GM18507 (cell line): Measurements from ENCODE around the gene CDK8.

Experiments used
- DNase-seq: peaks from one replicate; pipeline ENCODE4 v3.0.0; 2011; ENCODE audit warnings: low read depth; ENCODE audit not compliant: insufficient read length; ENCODE audit errors: extremely low spot score
- FAIRE-seq: peaks from 2 replicates; lab custom pipeline; 2011; peaks lifted over from hg19 to GRCh38; lab: Jason Lieb, UNC

The CDK8 gene

GRCh38 chr13:26253787-26254582 lies at the start of gene CDK8:
CDK8 (plus strand) TSS chr13:26254129; CDS start chr13:26254642, 513 bp downstream.
- FAIRE-seq (peak; percentile 94), DNase-seq (peak; percentile 52)

- no peak for FAIRE-seq
- DNase-seq, result no peak
Observed at GRCh38 chr13:26208287-26208686, 45.6 kb upstream of the CDK8 start.

GRCh38 chr13:26213345-26213744 lies 40.6 kb upstream of the CDK8 start:
- FAIRE-seq, result no peak
- no peak for DNase-seq

- no peak for FAIRE-seq
- DNase-seq, result no peak
Observed at GRCh38 chr13:26213982-26214381, 39.9 kb upstream of the CDK8 start.

GRCh38 chr13:26216042-26216441 lies 37.9 kb upstream of the CDK8 start:
- DNase-seq (no peak), FAIRE-seq (no peak)

GRCh38 chr13:26219726-26220125 lies 34.2 kb upstream of the CDK8 start:
- FAIRE-seq, result no peak
- DNase-seq, result no peak

- no peak for FAIRE-seq
- DNase-seq, result no peak
Observed at GRCh38 chr13:26220575-26220974, 33.4 kb upstream of the CDK8 start.

- no peak for FAIRE-seq
- DNase-seq, result no peak
Observed at GRCh38 chr13:26221399-26221720, 32.6 kb upstream of the CDK8 start.

- FAIRE-seq (peak; percentile 97), DNase-seq (peak; percentile 86)
Observed at GRCh38 chr13:26221721-26222519, 32.0 kb upstream of the CDK8 start, which contains the start of gene RNF6. RNF6 (minus strand) TSS chr13:26222314; CDS start chr13:26219649, 2,665 bp downstream.

GRCh38 chr13:26222520-26223046 lies 31.3 kb upstream of the CDK8 start:
- FAIRE-seq, result no peak
- no peak for DNase-seq

GRCh38 chr13:26225896-26226617 lies 27.9 kb upstream of the CDK8 start:
- FAIRE-seq (no peak), DNase-seq (no peak)

- no peak for FAIRE-seq
- no peak for DNase-seq
Observed at GRCh38 chr13:26227166-26227971, 26.6 kb upstream of the CDK8 start.

- FAIRE-seq (no peak), DNase-seq (no peak)
Observed at GRCh38 chr13:26228096-26228495, 25.8 kb upstream of the CDK8 start.

- DNase-seq (no peak), FAIRE-seq (no peak)
Observed at GRCh38 chr13:26229080-26229615, 24.8 kb upstream of the CDK8 start.

GRCh38 chr13:26230703-26231102 lies 23.2 kb upstream of the CDK8 start:
- no peak for FAIRE-seq
- no peak for DNase-seq

GRCh38 chr13:26236296-26236695 lies 17.6 kb upstream of the CDK8 start:
- no peak for FAIRE-seq
- no peak for DNase-seq

- DNase-seq (no peak), FAIRE-seq (no peak)
Observed at GRCh38 chr13:26246154-26246553, 7.8 kb upstream of the CDK8 start.

- DNase-seq (no peak), FAIRE-seq (no peak)
Observed at GRCh38 chr13:26247011-26247410, 6.9 kb upstream of the CDK8 start.

- no peak for DNase-seq
- no peak for FAIRE-seq
Observed at GRCh38 chr13:26247608-26248007, 6.3 kb upstream of the CDK8 start.
